GM13977 (cell line): ENCODE measurements around the gene LMBR1L.

ENCODE experiments used
- DNase-seq: peaks from one replicate; pipeline ENCODE4 v3.0.0; 2012; ENCODE audit warnings: low spot score
- CTCF ChIP-seq: IDR thresholded peaks from 2 replicates; pipeline ENCODE4 v1.5.1; 2012; ENCODE audit warnings: mild to moderate bottlenecking, control low read depth; ENCODE audit not compliant: insufficient read depth; ENCODE audit errors: extremely low read depth, missing control alignments
- in situ Hi-C: fragments of 300-500 bp; cut with MboI; formaldehyde crosslinking; loops from one replicate; pipeline ENCODE4 v1.12.0; 2022; ENCODE audit warnings: low sequenced_read_pairs, low pct_unique_long_range_greater_than_20kb, mixed read lengths, inconsistent platforms; ENCODE audit not compliant: unreplicated experiment

The LMBR1L gene

GRCh38 chr12:49054096-49054495 is 56.6 kb downstream of the LMBR1L start:
- no peak for DNase-seq
- no peak for TF ChIP-seq CTCF
- in situ Hi-C loops, result no loop called here

GRCh38 chr12:49052451-49053208 is 58.0 kb downstream of the LMBR1L start:
- TF ChIP-seq CTCF, result no peak
- DNase-seq, result no peak
- in situ Hi-C loops, result no loop called here

GRCh38 chr12:49051777-49052438 is 58.7 kb downstream of the LMBR1L start:
- no peak for DNase-seq
- in situ Hi-C loops, result no loop called here
- no peak for TF ChIP-seq CTCF

- no peak for TF ChIP-seq CTCF
- in situ Hi-C loops, result no loop called here
- DNase-seq, result no peak
These were observed 59.3 kb downstream of the LMBR1L start for GRCh38 chr12:49051373-49051764.

GRCh38 chr12:49050507-49051372 is 59.9 kb downstream of the LMBR1L start:
- DNase-seq, result no peak
- TF ChIP-seq CTCF, result no peak
- in situ Hi-C loops, result no loop called here

GRCh38 chr12:49049566-49050224 is 61.0 kb downstream of the LMBR1L start:
- TF ChIP-seq CTCF, result no peak
- in situ Hi-C loops, result no loop called here
- no peak for DNase-seq
